HG03575 (cell line): ENCODE data around the gene C5orf47.

Source experiments
- ATAC-seq: cut with Tn5 transposase; IDR thresholded peaks from one replicate; pipeline ENCODE4 v1.9.1; 2021; ENCODE audit not compliant: unreplicated experiment, insufficient number of reproducible peaks, low FRiP score; ENCODE audit errors: extremely low read depth

C5orf47 gene, protein sequence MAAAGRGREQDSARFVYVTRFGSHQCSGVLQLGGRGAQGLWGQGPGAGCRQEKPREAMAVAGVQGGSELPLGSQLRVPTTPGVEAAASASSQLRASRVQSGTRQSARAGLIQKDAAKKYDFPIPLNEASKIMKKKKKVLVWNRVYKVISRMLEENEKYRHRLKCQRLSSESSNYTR

DNA sequence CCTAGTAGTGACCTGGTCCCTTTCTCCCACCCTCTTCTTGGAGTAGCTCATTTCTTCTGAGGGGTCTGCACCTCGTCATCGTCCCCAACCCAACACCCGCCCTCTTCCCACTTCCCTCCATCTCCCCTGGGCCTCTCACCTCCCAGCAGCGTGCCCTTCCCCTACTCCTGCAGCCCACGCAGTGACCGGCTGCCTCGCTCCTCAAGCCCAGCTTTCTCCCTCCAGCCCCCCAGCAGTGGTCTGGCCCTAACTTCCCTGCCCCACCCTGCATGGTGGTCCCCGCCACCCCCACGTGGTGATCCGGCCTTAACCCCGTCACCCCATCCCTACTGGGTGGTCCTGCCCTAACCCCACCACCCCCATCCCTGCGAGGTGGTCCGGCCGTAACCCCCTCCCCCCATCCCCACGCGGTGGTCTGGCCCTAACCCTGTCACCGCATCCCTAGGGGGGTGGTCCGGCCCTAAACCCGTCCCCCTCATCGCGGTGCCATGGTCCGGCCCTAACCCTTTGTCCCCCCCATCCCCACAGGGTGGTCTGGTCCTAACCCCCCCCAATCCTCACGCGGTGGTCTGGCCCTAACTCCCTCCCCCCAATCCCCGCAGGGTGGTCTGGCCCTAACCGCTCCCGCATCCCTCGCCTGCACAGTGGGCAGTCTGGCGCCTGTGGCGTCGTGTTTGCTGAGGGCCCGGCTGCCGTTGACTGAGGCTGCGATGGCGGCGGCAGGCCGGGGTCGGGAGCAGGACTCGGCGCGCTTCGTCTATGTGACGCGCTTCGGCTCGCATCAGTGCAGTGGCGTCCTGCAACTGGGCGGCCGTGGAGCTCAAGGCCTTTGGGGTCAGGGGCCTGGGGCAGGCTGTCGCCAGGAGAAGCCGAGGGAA is at the start of gene C5orf47:
C5orf47 (plus strand) TSS at position 617 of the 878 bp plus-strand sequence; CDS start at position 711, 94 bp downstream.
- no peak for ATAC-seq

DNA sequence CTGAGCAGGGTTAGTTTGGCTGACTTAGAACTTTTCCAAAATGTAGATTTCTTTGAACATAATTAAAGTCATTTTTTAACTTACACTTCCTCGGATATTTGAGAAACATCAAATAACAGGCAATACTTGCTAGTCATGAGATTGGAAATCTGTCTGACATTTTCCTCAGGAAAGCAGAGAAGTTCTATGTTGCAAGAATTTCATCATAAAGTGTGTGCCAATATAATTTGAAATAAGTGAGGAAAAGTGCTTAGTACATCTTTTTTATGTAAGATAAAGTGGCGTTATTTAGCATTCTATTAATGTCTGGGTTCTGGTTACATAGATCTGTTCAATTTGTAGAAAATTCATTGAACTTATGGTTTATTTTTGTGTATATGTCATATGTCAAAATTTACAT is 48.7 kb upstream of the C5orf47 start:
- ATAC-seq, result no peak

DNA sequence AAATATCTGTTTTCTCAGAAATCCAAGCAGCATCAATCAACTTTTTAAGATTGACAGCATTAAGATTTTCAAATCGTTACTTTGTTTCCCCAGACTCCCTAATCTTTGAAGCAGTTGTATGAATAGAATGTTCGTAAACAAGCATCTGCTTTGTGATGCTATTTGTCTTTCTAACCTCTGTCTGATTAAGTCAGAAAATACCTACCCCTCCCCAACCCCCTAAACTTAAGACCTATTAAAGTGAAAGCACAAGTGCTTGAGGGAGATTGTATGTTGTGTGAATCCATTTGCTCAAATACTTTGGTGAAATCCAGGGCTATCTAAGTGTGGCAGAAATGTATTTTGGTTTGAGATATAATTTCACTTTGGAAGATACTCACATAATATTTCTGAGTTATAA is 47.9 kb upstream of the C5orf47 start:
- no peak for ATAC-seq

DNA sequence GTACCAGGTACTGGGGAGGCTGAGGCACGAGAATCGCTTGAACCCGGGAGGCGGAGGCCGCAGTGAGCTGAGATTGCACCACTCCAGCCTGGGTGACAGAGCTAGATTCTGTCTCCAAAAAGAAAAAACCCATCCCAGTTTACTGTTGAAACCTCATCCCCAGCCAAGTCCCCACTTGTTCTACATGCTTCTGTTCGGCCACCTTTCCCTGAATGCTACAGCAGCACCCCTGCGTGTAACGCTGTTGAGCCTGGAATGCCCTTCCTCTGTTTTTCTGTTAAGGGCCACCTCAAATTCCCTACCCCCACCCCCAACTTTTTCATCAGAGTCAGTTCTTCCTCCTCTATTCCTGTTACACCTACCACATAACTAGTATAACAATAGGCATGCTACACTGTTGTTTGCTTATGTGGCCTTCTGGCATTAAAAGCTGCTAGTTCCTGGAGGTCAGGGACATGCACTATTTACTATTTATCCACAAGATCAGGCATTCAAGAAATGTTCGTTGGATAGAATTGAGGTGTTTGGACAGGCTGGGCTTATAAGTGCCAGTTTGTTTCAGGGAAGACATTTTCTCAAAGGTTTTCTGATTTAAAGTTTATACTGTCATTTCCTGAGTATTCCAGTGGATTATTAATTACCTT is 47.1 kb upstream of the C5orf47 start:
- no peak for ATAC-seq

DNA sequence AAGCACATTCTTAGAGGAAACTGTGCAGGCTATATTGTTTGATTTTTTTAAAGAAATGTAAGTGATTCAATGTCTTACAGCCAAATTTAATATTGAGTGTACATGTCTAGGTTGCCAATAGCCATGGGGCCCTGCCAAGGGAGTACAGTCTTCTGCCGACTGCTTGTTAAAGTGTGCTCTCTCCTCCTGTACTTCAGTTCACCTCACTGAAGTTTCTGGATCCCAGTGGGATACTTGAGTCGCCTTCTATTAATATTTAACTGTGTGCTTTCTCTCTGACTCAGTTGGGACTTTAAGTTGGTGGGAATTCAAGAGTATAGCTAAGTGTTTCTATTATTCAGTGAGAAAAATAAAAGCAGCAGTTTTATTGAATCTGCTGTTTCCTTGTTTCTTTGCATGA is 44.5 kb upstream of the C5orf47 start:
- ATAC-seq, result no peak

DNA sequence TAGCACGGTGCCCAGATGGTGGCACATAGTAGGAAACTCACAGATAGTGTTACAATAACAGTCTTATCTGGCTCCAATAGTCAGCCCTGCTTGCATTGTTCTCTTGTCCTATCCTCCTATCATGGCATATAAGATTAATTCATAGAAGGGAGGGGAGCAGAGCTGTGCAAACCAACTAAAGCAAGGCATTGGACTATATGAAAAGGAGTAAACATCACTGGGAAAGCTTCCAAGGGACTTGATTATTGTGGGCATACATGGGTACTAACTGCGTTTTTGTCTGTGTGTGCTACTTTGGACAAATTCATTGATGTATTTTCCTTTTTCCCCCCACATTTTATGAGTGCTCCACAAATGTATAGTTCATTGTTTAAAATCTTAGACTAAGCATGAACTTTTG is 43.8 kb upstream of the C5orf47 start:
- no peak for ATAC-seq

DNA sequence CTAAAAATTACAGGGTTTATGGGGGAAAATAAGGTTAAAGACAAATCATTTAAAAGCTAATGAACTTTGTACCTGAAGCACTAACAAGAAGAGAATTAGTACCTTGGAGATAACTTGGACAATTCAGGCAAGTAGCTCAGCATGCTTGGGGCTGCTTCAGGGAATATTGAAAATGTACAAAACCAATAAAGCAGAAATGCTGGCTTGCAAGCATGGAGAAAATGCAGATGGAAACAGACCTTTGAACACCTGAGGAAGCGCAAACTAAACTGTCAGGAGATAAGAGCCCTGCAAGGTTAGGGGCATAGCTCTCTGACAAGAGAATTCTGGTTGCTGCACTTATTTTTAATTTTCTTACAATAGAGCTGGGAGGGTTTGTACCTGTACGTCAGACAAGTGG is 42.6 kb upstream of the C5orf47 start:
- no peak for ATAC-seq

DNA sequence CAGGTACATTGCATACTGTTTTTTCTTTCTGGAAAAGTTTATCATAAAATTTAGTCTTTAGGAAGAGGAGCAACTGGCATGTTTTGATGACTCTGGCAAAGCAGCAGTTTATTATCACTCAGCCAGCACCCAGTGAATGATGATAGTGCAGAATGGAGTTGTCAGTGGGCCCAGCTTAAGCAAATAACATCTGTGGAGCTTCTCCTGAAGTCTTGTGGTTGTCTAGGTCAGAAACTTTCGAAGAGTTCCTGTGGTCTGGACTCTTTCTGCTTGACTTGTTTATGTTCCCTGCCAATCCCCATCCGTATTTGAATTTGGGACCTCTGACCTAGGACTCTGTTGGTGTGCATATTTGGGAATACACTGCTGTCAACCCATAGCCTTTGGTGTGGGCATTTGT is 38.1 kb upstream of the C5orf47 start:
- ATAC-seq, result no peak

DNA sequence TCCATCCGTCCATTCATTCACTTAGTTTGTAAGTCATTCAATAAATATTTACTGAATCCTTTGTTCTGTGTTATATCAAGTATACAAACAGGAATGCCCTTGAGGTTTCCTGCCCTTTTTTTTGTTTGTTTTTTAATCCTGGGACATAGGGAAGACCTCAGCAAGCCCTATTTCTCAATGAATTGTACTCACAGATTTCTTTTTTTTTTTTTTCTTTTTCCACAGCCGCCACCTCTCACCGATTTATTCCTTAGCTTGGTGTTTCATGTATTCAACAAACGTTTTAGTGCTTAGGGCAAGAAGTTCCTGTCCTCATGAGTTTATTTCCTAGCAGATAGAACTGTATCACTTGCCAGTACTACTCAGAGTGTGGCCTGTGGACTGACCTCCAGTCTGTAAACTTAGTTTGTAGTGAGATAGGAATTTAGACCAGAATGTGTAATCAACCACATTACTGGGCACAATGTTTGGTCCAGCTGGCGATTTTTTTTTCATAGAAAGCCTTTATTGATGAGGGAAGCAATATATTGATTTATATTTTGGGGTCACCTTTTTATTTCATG is 35.4 kb upstream of the C5orf47 start:
- ATAC-seq, result no peak

DNA sequence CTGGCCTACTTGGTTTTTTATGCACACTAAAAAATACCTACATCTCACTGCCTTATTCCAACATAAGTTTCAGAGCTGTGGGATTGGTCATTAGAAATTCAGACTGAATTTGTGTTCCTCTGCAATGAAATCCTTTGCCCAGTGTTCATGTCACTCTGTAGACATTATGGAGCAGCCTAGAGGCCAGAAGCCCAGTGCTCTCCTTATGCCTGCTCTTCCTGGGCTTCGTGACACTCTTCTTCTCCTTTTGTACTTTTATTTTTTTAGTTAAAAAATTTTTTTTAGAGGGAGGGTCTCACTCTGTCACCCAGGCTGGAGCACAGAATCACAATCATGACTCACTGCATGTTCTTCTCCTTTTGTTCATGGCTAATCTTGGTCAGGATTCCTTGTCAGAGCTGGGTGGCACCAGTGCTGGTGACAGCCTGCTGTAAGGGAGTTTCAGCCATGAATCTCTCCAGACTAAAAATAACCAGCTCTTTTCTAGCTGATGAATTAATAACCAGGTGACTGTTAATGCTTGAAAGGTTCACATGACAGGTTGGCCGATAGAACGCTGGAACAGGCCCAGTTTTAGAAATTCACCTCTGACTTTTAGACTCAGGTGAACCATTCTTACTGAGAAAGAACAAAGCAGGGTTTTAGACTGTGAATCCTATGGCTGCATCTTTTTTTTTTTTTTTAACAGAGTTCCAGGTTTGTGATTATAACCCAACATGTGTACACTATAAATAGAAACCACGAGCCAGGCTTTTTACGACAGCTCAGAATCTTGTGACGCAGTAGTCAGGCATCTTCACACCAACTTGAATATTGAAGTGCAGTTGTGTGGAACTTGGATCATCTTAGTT is 34.1 kb upstream of the C5orf47 start:
- ATAC-seq, result no peak

DNA sequence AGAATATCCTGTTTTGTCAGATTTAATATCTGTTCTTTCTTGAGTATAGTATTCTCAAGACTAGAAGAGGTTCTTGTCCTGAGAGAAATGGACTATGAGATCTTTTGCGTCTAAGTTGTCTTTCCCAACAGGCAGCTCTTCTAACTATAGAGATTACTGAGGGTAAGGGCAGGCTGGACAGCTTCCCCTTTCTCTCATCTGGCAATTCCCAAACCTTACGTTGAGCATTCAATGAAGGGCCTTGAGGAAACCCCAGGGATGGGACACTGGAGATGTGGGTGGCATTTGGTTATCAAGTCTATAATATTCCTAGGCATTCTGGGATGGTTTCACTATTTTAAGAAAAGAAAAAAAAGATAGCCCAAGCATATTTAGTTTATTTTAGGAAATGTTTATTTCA is 28.0 kb upstream of the C5orf47 start:
- no peak for ATAC-seq

DNA sequence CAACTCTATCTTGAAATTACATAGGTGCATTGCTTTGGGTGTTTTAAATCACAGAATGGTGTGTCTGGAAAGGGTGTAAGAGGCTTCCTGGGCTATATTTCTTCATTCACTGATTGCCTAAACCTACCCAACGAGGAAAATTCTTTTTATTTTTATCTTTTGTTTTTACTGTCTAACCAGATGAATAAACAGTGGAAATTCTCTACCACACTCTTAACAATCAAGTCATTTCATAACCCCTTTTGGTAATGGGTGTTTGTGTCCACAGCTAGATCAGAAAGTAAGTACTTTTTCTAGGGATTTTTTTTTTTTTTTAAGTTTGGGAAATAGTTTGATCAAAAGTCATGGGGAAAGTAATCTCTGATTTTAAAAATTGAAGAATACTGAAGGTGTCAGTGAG is 27.6 kb upstream of the C5orf47 start:
- no peak for ATAC-seq

DNA sequence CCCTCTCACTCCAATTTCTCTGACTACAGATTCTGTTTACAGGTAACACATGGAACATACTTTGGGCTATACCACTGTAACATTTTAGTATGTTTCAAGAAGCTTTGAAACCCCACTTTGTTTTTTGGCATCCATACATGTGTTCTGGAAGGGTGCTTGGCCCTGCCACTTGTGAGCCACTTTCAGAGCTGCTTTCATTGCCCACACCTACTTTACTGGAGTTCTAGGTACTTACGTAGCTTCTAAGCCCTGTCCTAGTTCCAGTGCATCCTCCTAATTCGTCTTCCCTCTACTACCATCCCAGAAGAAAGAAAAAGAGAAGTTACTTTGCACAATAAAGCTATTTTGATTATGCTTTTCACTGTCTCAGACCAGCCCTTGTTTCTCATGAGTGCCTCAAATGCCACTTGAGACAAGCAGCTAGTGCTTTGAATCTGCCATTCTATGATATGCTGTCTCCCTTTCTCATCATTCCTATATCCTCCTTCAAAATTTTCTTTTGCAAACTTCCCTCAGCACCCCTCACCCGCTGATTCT is 26.5 kb upstream of the C5orf47 start:
- no peak for ATAC-seq

DNA sequence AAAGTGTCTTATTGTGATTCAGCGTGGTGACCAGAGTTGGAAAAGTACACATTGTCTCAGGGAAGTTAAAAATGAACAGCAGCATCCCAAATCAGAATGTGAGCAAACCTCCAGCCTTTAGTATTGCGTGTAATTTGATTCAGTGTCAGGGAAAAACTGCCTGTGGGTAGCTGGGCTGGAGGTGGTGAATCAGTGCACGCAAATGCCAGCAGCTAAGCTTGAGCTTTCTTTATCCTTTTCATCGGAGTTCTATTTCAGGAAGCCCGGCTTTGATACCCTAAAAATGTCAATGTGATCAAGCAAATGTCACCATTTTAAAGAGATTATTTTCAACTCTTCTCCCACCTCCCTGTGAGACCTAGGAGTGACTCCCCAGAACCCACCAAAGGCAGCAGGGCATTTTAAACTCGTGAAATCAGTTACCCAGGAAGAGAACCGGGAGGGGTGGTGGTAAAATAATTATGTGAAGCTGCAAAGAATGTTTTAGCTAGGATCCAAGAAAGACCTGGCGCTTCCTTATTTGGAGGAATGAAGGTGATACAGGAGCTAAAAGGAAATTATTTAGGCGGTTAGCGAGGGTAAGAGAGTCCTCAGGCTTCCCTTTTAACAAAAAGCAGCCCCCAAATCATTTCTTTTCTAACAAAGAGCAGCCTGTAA is 25.7 kb upstream of the C5orf47 start:
- ATAC-seq, result no peak

DNA sequence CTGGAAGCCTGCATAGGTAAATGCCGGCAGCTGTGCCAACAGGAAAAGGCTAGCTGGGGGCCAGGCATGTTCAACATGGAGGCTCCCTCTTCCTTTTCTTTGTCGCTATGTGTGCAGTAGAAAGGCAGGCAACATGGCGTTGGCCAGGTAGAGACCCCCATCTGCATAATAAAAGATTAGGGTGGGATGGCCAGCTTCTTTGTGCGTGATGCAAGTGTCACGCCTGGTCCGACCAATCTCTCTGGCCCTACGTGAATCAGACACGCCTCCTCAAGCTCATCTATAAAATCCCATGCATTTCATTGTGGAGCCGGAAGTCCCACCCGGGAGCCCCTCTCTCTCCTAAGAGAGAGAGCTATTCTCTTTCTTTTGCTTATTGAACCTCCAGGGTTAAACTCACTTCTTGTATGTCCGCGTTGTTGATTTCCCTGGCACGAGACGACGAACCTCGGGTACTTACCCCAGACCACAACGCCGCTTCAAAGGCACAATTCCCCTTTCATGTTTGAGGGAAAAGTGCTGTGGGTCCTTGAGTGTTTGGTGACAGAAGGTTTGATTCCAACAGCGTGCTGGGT is 25.0 kb upstream of the C5orf47 start:
- ATAC-seq, result no peak

DNA sequence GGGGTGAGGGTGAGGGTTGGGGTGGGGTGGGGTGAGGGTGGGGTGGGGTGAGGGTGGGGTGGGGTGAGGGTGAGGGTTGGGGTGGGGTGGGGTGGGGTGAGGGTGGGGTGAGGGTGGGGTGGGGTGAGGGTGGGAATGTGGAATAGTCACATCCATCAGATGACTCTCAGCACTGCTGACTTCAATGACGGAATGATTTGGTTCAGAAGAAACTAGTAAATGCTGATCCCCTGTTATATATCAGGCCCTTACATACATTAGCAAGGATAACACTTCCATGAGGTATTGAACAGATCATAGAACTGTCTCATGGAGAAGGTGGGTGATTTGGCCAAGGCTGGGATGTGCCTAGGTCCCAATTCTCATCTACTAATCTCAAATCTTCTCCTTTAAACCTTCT is 24.5 kb upstream of the C5orf47 start:
- no peak for ATAC-seq

DNA sequence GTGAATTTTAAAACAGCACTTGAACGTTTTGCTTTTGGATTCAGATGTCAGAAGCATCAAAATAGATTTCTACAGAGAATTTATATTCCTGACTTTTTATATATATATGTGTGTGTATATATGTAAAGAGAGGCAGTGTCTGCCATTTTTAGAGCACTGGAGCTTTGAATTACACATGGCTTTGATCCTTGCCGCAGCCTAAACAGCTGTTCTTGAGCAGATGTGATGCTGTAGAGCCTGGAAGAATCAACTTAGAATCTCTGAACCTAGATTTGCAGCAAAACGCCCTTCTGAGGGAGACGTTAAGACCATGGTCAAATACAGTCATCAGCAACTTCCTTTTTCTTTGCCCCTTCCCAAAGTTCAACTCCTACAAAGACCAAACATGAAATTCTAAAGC is 21.7 kb upstream of the C5orf47 start:
- no peak for ATAC-seq

DNA sequence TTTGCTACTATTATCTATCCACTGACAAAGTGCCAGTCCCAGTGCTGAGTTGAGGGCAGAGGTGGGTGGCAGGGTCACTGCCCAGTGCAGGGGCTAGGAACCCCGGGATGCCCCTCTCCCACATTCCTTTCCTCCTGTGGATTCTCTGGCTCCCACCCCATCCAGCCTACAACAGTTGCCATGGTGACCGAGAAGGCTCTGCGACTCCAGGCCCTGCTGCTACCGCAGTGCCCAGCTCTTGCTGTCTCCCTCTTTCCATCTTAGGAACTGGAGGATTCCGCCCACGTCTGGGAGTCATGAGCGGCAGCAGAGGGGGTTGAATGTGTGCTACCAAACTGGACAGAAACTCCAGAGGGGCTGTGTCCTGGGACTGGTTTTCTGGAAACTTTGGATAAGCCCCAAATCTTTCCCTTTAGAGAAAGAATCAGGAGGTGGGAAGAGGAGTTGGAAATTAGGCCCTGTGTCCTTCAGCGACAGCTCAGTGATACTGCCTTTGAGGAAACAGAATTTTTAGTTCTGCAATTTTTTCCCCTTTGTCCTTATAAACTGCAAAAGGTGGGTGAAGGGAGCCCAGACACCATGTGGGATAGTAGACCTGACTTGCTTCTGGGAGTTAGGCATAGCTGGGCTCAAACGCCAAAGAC is 20.7 kb upstream of the C5orf47 start:
- ATAC-seq, result no peak
